Body of pancreas (tissue), 4 donors: ENCODE results near the gene LMBRD2.

Experiments used
- POLR2A ChIP-seq, 3 donors: fragments of 450-650 bp; IDR thresholded peaks; one replicate each; pipeline ENCODE4 v1.6.1; 2016; ENCODE audit warnings: antibody characterized with exemption in 3 of 3, mild to moderate bottlenecking in 2 of 3
- TF ChIP-seq, protein P1 (sequence below), 7 experiments: fragments of 450-650 bp in 4 of 7; fragments of 200-600 bp in 3 of 7; sonication (generic) in 3 of 7; IDR thresholded peaks; one replicate each; pipeline ENCODE4 v1.5.1; 2016 to 2019; ENCODE audit warnings: antibody characterized with exemption in 7 of 7

DNA sequence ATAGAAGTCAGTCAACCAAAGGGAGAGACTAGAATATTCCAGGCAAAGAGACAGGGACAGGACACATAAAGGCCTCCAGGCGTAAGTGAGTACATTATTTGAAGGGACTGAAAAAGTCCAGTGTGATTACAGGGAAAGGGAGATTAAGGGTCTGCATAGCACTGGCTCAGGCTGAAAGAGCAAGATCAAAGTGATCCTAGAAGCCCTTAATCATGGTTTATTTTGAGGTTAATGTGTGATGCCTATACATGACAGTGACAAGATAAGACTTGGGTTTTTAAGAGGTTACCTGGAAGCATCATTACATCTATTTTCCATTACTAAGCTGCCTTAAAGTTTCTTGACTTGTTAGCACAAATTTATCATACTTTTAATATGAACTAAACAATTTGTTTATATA is 25.8 kb downstream of the LMBRD2 start:
- TF ChIP-seq POLR2A (IDR thresholded peaks at IDR 0.05): no peak
- TF ChIP-seq, protein P1, sequence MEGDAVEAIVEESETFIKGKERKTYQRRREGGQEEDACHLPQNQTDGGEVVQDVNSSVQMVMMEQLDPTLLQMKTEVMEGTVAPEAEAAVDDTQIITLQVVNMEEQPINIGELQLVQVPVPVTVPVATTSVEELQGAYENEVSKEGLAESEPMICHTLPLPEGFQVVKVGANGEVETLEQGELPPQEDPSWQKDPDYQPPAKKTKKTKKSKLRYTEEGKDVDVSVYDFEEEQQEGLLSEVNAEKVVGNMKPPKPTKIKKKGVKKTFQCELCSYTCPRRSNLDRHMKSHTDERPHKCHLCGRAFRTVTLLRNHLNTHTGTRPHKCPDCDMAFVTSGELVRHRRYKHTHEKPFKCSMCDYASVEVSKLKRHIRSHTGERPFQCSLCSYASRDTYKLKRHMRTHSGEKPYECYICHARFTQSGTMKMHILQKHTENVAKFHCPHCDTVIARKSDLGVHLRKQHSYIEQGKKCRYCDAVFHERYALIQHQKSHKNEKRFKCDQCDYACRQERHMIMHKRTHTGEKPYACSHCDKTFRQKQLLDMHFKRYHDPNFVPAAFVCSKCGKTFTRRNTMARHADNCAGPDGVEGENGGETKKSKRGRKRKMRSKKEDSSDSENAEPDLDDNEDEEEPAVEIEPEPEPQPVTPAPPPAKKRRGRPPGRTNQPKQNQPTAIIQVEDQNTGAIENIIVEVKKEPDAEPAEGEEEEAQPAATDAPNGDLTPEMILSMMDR (IDR thresholded peaks at IDR 0.05): no peak
